ENCODE data around the gene BAZ2B.
A peak's percentile ranks its signal among the peaks of the same experiment; 100 is the strongest.
"Not testable (repeated sequence)": the region's sequence is repeated elsewhere in the genome, so short reads cannot be mapped to it uniquely, and the experiment has no call there.

Gene BAZ2B, protein sequence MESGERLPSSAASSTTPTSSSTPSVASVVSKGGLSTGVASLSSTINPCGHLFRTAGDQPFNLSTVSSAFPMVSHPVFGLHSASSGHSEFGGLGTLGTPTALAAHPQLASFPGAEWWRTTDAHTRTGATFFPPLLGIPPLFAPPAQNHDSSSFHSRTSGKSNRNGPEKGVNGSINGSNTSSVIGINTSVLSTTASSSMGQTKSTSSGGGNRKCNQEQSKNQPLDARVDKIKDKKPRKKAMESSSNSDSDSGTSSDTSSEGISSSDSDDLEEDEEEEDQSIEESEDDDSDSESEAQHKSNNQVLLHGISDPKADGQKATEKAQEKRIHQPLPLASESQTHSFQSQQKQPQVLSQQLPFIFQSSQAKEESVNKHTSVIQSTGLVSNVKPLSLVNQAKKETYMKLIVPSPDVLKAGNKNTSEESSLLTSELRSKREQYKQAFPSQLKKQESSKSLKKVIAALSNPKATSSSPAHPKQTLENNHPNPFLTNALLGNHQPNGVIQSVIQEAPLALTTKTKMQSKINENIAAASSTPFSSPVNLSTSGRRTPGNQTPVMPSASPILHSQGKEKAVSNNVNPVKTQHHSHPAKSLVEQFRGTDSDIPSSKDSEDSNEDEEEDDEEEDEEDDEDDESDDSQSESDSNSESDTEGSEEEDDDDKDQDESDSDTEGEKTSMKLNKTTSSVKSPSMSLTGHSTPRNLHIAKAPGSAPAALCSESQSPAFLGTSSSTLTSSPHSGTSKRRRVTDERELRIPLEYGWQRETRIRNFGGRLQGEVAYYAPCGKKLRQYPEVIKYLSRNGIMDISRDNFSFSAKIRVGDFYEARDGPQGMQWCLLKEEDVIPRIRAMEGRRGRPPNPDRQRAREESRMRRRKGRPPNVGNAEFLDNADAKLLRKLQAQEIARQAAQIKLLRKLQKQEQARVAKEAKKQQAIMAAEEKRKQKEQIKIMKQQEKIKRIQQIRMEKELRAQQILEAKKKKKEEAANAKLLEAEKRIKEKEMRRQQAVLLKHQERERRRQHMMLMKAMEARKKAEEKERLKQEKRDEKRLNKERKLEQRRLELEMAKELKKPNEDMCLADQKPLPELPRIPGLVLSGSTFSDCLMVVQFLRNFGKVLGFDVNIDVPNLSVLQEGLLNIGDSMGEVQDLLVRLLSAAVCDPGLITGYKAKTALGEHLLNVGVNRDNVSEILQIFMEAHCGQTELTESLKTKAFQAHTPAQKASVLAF (N-terminal part only)

DNA sequence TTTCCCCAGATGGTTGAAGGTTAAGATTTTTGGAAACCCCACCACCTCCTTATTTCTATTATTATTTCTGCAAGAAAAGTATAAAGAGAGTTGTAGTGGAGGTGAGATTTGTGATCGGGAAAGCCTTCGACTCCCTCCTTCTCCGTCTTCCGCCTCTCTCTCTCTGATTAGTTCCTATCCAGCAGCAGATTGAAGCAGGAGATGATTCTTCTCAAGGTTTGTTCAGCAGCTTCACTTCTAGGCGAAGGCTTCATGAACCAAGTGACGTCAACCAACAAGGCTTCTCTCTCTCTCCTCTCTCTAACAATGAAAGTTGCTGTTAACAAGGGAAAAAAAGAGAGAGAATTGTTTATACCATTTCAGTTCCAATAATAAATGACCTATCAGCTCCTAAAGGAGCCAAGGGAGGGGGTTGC, at the start of gene BAZ2B:
Gene BAZ2B, minus strand, starts transcription at position 263 of the 416 bp plus-strand sequence. CDS start 137,829 bp downstream, outside the sequence.
- ATAC-seq: peak; percentile 44

DNA sequence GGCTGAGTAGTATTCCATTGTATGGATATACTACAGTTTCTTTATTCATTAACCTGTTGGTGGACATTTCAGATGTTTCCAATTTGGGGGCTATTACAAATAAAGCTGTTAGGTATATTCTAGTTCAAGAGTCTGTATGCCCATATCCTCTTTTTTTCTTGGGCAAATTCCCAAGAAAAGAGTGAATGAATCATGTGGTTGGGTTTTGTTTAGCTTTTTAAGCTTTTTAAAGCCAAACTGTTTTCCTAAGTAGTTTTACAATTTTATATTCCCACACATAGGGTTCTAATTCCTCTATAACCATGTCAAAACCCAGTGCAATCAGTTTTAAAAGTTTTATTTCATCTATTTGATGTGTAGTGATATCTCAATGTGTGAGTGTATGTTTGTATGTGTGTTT, 44.9 kb upstream of the BAZ2B start:
- no peak for ATAC-seq
- no peak for DNase-seq

More for the DNA sequence above, at the start of gene BAZ2B:
- DNase-seq: no peak

DNA sequence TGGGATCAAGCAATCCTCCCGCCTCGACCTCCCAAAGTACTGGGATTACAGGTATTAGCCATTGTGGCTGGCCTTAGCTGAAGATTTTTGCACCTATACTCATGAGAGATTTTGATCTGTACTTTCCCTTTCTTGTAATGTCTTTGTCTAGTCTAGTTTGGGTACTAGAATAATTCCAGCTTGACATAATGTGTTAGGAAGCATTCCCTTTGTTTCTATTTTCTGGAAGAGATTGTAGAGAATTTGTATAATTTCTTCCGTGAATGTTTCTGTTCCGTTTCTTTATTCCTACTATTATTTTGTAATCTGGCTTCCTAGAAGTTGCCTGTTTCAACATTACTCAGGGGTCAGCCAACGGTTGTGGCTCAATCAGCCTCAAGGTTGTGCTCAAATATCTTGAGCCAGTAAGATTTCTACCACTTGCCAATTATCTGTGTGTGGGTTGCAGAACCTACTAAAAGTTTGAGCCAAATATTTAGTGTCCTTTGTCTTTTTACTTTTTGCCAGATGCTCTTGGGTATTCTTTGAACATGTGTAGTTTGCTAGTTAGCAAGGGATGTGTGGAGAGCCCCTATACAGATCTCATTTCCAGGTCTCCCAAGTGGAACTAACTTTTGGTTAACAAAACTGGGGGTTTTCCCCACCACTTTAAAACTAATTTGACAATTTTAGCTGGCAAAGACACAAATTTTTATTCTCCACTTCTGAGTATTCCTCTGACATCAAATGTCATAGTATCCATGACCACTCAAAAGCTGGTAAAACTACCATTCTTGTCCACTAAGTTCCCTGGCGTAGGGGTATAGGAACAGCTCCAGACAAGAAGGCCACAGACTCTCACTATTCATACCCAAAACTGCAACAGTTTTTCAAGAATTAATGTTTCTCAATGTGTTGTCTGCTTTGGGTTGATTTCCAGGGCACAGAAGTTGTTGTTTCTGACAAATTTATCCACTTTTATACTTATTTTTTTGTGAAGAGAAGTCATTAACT, 42.8 kb upstream of the BAZ2B start:
- DNase-seq (no peak), ATAC-seq (no peak)

DNA sequence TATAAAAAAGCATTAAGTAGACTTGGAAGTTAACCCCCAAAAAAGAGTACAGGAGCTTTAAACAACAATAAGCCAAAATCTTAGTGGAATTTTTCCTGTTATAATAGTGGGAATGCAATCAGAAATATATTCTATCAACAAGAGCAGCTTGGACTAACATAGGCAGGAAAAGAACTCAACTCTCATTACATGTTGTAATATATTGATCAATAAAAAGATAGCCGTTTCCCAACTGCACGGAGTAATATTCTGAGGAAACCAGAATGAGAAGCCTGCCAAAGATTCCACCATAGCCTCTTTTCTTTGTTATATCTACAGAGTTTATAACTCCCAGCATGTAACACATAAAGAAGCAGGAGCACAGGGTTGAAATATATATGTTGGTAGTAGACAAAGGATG, 37.6 kb upstream of the BAZ2B start:
- DNase-seq: no peak
- ATAC-seq: no peak

DNA sequence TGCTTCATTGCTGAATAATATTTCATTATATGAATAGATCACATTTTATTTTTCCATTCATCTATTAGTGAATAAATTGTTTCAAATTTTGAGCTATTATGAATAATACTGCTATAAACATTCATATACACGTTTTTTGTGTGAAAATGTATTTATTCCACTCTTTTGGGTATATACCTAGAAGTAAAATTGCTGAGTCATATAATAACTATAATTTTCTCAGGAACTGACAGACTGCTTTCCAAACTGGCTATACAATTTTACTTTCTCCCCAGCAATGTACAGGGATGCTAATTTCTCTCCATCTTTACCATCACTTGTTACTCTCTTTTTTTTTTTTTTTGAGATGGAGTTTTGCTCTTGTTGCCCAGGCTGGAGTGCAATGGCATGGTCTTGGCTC, 35.5 kb upstream of the BAZ2B start:
- no peak for DNase-seq
- no peak for ATAC-seq

DNA sequence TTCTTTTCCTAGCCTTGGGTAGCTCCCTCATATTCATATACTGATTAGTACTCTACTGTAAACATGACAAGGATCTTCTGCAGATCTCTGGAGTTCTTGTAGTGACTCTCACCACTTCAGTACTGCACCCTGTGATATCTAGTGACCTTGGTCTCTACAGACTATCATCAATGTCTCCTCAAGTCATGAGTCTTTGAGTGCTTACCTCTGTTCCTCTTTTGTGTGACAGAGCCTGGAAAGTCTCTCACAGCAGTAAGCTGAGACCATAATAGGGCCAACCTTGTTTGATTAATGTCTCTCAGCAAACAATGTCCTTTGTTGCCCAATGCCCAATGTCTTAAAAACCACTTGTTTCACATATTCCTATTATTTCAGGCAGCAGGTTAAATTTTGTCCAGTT, 34.2 kb upstream of the BAZ2B start:
- ATAC-seq (no peak), DNase-seq (no peak)

DNA sequence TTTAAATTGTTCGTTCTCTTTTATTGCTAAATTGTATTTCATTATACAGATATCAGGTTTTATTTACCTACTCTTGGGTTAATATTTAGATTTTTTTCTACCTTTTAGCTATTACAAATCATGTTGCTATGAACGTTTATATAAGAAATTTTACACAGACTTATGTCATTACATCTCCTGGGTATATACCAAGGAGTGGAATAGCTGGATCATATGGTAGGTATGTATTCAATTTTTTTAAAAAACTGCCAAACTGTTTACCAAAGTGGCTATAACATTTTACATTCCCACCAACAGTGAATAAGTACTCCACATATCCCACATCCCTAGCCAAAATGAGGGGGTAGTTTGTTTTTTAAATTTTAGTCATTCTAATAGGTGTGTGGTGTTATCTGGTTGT, 32.3 kb upstream of the BAZ2B start:
- DNase-seq: no peak
- no peak for ATAC-seq

DNA sequence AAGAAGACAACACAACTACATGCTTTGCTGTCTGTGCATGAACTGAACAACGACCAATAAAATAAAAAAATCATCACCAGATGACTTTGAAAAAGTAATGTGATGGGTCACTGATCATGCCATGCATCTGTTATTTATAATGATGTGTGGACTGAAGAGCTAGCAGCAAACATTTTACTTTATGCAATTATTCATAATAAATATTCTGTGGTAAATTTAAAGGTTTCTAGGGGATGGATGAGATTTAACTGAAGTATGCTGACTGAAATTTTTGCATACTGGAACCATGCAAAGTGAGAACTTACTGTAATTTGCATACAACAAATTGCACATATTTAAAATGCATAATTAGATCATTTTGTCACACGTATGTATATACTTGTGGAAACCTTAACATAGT, 31.3 kb upstream of the BAZ2B start:
- DNase-seq (no peak), ATAC-seq (no peak)

DNA sequence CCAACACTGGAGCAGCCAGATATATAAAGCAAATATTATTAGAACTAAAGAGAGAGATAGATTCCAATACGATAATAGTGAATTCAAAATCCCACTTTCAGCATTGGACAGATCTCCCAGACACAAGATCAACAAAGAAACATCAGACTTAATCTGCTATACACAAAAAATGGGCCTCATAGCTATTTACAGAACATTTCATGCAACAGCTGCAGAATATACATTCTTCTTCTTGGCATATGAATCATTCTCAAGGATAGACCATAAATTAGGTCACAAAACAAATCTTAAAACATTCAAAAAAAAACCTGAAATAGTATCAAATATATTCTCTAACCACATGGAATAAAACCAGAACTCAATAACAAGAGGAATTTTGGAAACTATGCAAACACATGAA, 23.8 kb upstream of the BAZ2B start:
- no peak for DNase-seq
- ATAC-seq: no peak

DNA sequence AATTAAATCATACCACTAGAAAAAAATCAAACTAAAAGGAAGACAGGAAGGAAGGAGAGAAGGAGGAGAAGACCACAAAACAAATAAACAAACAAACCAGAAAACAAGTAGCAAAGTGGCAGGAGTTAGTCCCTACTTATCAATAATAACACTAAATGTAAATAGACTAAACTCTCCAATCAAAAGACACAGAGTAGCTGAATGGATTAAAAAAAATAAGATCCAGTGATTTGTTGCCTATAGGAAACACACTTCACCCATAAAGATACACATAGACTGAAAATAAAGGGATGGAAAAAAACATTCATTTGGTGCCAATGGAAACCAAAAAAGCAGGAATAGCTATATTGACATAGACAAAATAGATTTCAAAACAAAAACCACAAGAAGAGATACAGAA, 23.4 kb upstream of the BAZ2B start:
- no peak for ATAC-seq
- DNase-seq: no peak

DNA sequence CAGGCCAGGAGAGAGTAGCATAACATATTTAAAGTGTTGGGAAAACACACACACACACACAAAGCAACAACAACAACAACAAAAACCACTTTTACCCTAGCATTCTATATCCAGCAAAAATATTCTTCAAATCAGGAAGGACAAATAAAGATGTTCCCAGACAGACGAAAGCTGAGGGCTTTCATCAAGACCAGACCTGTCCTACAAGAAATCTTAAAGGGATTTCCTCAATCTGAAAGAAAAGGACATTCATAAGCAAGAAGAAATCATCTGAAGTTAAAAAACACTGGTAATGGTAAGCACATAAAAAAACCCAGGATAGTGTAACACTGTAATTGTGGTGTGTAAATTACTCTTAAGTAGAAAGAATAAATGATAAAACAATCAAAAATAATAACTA, 22.7 kb upstream of the BAZ2B start:
- DNase-seq: no peak
- ATAC-seq: no peak

DNA sequence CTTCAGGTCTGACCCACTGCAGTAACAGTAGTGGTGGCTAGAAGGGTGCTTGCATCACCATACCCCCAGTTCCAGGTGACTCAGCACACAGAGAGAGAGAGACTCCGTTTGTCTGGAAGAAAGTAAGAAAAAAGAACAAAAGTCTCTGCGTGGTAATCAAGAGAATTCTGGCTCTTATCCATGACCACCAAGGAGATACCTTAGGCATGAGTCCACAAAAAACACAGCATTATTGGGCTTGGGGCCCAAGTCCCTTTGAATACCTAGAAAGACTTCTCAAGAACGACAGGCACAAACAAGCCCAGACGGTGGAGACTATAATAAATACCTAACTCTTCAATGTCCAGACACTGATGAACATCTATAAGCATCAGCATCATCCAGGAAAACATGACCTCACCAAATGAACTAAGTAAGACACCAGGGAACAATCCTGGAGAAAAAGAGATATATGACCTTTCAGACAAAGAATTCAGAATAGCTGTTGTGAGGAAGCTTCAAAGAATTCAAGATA, 21.7 kb upstream of the BAZ2B start:
- no peak for DNase-seq

DNA sequence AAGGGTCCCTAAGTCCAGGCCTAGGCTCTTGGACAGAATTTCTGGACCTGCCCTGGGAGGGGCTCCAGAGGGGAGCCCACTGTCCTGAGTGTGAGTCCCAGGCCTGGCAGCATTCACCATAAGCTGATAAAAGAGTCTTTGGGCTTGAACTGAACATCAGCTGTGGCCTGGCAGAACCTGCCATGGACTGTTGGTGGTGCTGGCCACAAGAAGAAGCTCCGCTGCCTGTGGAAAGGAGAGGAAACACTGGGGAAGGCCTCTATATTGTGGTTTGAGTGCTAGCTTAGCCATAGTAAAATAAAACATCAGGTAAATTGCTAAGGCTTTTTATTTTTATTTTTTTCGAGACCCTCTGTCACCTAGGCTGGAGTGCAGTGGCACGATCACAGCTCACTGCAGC, 20.9 kb upstream of the BAZ2B start:
- ATAC-seq: no peak
- no peak for DNase-seq

More for the DNA sequence above, 21.7 kb upstream of the BAZ2B start:
- ATAC-seq: no peak

DNA sequence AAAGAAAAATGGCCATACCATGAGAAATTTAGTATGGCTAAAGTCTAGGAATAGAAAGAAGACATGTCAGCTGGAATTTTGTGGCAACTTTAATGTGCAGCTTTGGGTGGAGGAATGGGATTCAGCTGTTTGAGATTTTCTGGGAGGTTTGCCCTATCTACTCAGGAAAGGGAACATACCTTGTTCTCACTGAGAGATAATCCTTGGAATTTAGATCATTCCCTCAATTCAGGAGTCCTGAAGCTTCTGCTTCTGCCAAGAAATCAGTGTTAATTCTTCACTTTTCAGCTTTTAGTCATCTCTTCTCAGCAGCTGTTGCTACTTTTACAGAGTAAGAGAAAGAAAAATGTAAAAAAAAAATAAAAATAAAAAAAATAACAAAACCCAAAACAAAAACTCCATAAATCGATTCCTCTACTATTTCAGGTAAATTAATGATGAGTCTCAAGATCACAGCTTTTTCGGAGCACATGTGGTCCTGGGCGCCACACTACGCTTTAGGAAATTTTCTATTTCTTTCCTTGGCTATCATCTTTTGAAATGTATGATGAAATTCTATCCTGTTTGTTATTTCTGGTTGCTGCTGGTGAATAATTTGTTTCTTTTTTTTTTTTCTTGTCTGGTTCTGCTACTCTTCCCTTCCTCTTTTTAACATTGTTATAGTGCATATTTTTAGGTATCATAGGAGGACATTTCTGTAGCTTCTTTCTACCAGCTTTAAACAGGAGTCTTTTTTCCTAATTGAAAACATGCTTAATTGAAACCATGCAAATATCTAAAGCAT, 18.9 kb upstream of the BAZ2B start:
- ATAC-seq (no peak), DNase-seq (no peak)

DNA sequence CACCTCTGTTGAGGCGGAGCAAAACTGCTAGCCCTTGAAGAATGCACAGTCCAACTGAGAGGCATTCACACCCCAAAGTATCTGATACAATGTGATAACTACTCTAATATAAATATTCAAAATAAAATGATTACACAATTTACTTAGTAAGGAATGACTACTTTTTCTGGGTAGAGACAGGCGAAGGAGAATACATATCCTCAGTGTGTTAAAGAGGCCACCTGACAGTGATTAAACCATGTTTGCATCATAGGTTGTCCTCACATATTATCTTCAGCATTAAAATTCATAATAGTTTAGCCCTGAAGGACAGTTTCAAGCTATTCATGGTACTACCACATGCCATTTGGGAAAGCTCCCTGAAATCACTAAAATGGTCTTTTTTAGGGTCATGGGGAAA, 16.9 kb upstream of the BAZ2B start:
- DNase-seq (no peak), ATAC-seq (no peak)

DNA sequence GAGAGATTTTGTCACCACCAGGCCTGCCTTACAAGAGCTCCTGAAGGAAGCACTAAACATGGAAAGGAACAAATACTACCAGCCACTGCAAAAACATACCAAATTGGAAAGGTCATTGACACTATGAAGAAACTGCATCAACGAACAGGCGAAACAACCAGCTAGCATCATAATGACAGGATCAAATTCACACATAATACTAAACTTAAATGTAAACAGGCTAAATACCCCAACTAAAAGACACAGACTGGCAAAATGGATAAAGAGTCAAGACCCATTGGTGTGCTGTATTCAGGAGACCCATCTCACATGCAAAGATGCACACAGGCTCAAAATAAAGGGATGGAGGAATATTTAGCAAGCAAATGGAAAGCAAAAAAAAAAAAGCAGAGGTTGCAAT, 9.3 kb upstream of the BAZ2B start:
- not testable (repeated sequence) for ATAC-seq, DNase-seq

DNA sequence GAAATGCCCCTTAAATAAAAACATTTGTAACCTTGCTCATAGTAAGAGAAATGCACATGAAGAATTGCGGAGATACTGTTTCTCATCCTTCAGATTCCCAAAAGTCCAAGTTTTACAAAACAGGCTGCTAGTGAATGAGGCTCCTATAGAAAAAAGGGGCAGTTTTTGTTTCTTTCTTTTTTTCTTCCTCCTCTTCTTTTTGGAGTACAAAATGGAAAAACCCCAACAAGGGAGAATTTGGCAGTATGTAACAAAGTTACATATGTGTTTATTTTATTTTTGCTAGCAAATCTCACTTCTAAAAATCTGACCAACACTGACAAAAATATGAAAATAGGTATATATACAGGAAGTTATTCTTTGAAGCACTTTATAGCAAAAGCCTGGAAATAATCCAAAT, 7.1 kb upstream of the BAZ2B start:
- no peak for ATAC-seq

DNA sequence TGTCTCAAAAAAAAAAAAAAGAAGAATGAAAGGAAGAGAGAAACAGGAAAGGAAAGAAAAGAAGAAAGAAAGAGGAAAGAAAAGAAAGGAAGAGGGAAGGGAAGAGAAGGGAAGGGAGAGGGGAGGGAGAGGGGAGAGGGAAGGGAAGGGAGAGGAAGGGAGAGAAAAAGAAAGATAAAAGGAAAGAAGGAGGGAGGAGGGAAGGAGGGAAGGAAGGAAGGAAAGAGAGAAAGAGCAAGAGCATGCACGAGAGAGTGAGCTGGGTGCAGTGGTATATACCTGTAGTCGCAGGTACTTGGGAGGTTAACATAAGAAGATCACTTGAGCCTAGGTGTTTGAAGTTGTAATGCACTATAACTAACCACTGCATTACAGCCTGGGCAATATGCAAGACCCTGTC, 6.6 kb upstream of the BAZ2B start:
- no peak for DNase-seq

More for the DNA sequence above, 7.1 kb upstream of the BAZ2B start:
- DNase-seq: no peak

DNA sequence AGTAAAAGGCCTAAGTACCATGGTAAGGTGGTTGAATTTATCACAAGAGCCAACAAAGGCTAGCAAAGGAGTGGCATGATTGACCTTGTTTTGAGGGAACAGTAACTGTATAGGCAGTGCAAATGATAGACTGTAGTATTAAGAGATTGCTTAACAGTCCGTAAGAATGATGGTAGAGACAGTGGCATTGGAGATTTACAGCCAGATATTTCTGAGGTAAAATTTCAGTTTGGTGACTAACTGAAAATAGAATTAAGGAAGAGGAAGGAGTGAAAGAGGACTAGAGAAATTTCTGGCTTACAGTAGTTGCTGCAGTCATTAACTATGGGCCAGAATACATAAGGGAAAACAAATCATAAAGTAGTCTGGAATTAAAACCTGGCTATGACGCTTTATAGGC, 4.4 kb upstream of the BAZ2B start:
- no peak for ATAC-seq

More for the DNA sequence above, 6.6 kb upstream of the BAZ2B start:
- ATAC-seq: no peak

DNA sequence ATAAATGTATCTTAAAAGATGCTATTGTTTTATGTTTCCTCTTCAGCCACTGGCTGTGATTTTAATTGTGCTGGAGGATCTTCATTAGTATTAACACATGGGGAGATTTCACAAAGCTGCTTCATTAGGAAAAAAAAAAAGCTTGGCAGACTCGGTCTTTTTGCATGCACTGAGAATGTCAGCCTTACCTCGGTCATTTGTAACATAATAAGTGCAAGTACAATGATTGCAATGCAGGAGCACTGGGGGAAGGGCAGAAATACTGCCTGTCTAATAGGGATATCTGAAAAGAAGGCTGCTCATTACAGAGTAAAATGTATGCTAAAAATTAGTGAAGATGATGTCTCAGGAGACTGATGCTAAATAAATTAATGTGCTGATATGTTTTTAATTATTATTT, 1.3 kb upstream of the BAZ2B start:
- no peak for DNase-seq
- ATAC-seq: no peak

More for the DNA sequence above, 4.4 kb upstream of the BAZ2B start:
- DNase-seq: no peak
